MG63 (cell line): ENCODE results near the gene HOXD8. TPM values are rescaled to one million over a fixed set of nuclear protein-coding genes. Genes with fewer than 3 reads are reported as not detected.
A peak's percentile ranks its signal among the peaks of the same experiment; 100 is the strongest.

Experiments
- DNase-seq: peaks from one replicate; pipeline ENCODE4 v3.0.0-alpha.2; 2020
- H3K27me3 ChIP-seq: fragments of 250-450 bp; sonication (Bioruptor Pico); 2 replicates; pipeline ENCODE4 v1.5.1; 2020; ENCODE audit warnings: mild to moderate bottlenecking, moderate library complexity
- H3K36me3 ChIP-seq: fragments of 250-450 bp; sonication (Bioruptor Pico); 2 replicates; pipeline ENCODE4 v1.5.1; 2020; ENCODE audit warnings: mild to moderate bottlenecking, moderate library complexity
- H3K4me3 ChIP-seq: fragments of 250-450 bp; sonication (Bioruptor Pico); 2 replicates; pipeline ENCODE4 v1.5.1; 2020; ENCODE audit warnings: mild to moderate bottlenecking, moderate library complexity
- H3K9me3 ChIP-seq: fragments of 250-450 bp; sonication (Bioruptor Pico); 2 replicates; pipeline ENCODE4 v1.5.1; 2020; ENCODE audit warnings: mild to moderate bottlenecking, moderate library complexity
- total RNA-seq: library from RNA; depleted of rRNA; stranded (reverse); fragments of >200 nt; shearing (Covaris generic); gene quantifications from 2 replicates; pipeline ENCODE4 v1.2.3, GENCODE V29; 2014; ENCODE audit warnings: low replicate concordance

Gene HOXD8
- total RNA-seq, 1 experiment from 2014 or later: 15.5 TPM

GRCh38 chr2:176139661-176140512, 10.4 kb downstream of the HOXD8 start:
- no peaks in the 10 kb centered on the region; the same call in 1 of the 2 replicates for H3K36me3 ChIP-seq
- H3K27me3 ChIP-seq: no peaks in the 10 kb centered on the region
- peak overlapping the region; percentile 66 for H3K4me3 ChIP-seq
- peak; percentile 73 for DNase-seq
- no peaks in the 10 kb centered on the region for H3K9me3 ChIP-seq

GRCh38 chr2:176140513-176141317, 11.2 kb downstream of the HOXD8 start:
- H3K27me3 ChIP-seq: no peaks in the 10 kb centered on the region
- DNase-seq: peak; percentile 83
- H3K4me3 ChIP-seq: peak overlapping the region; percentile 66
- no peaks in the 10 kb centered on the region for H3K9me3 ChIP-seq
- no peaks in the 10 kb centered on the region; the same call in 1 of the 2 replicates for H3K36me3 ChIP-seq

- no peak overlapping the region for H3K4me3 ChIP-seq
- H3K27me3 ChIP-seq: no peaks in the 10 kb centered on the region
- H3K9me3 ChIP-seq: no peaks in the 10 kb centered on the region
- no peak for DNase-seq
- no peaks in the 10 kb centered on the region; the same call in 1 of the 2 replicates for H3K36me3 ChIP-seq
Measured at GRCh38 chr2:176142281-176142680, 12.8 kb downstream of the HOXD8 start.

GRCh38 chr2:176145085-176145969, 15.8 kb downstream of the HOXD8 start:
- Histone ChIP-seq H3K27me3 (no peaks in the 10 kb centered on the region), H3K36me3 (no peaks in the 10 kb centered on the region; the same call in 1 of the 2 replicates), H3K9me3 (no peaks in the 10 kb centered on the region), H3K4me3 (no peak overlapping the region)
- DNase-seq: no peak

- Histone ChIP-seq H3K36me3 (no peaks in the 10 kb centered on the region; the same call in 1 of the 2 replicates), H3K4me3 (no peak overlapping the region), H3K9me3 (no peaks in the 10 kb centered on the region), H3K27me3 (no peaks in the 10 kb centered on the region)
- no peak for DNase-seq
Measured at GRCh38 chr2:176146101-176146500, 16.6 kb downstream of the HOXD8 start.

GRCh38 chr2:176146645-176147044, 17.1 kb downstream of the HOXD8 start:
- Histone ChIP-seq H3K9me3 (no peaks in the 10 kb centered on the region), H3K27me3 (no peaks in the 10 kb centered on the region), H3K4me3 (no peak overlapping the region), H3K36me3 (no peaks in the 10 kb centered on the region)
- no peak for DNase-seq

- H3K4me3 ChIP-seq: no peak overlapping the region
- DNase-seq: no peak
- no peaks in the 10 kb centered on the region for H3K9me3 ChIP-seq
- H3K27me3 ChIP-seq: no peaks in the 10 kb centered on the region
- no peaks in the 10 kb centered on the region for H3K36me3 ChIP-seq
Measured at GRCh38 chr2:176147210-176147799, 17.8 kb downstream of the HOXD8 start.

GRCh38 chr2:176147800-176148496, 18.4 kb downstream of the HOXD8 start:
- DNase-seq: no peak
- no peaks in the 10 kb centered on the region for H3K27me3 ChIP-seq

GRCh38 chr2:176148751-176149421, 19.4 kb downstream of the HOXD8 start:
- Histone ChIP-seq H3K36me3 (no peaks in the 10 kb centered on the region), H3K4me3 (no peak overlapping the region), H3K27me3 (no peaks in the 10 kb centered on the region), H3K9me3 (no peaks in the 10 kb centered on the region)
- DNase-seq: no peak

More at GRCh38 chr2:176147800-176148496, 18.4 kb downstream of the HOXD8 start:
- no peak overlapping the region for H3K4me3 ChIP-seq
- no peaks in the 10 kb centered on the region for H3K9me3 ChIP-seq
- H3K36me3 ChIP-seq: no peaks in the 10 kb centered on the region

- no peak for DNase-seq
- Histone ChIP-seq H3K27me3 (no peaks in the 10 kb centered on the region), H3K4me3 (no peak overlapping the region), H3K9me3 (no peaks in the 10 kb centered on the region), H3K36me3 (no peaks in the 10 kb centered on the region)
Measured at GRCh38 chr2:176149481-176149938, 20.0 kb downstream of the HOXD8 start.

- H3K36me3 ChIP-seq: no peaks in the 10 kb centered on the region
- H3K27me3 ChIP-seq: no peaks in the 10 kb centered on the region
- H3K4me3 ChIP-seq: no peak overlapping the region
- no peaks in the 10 kb centered on the region; the same call in 1 of the 2 replicates for H3K9me3 ChIP-seq
- DNase-seq: no peak
Measured at GRCh38 chr2:176149939-176150583, 20.6 kb downstream of the HOXD8 start.

GRCh38 chr2:176150584-176151441, 21.3 kb downstream of the HOXD8 start:
- Histone ChIP-seq H3K9me3 (no peaks in the 10 kb centered on the region; the same call in 1 of the 2 replicates), H3K27me3 (no peaks in the 10 kb centered on the region), H3K36me3 (no peaks in the 10 kb centered on the region), H3K4me3 (no peak overlapping the region)
- DNase-seq: no peak

GRCh38 chr2:176151442-176152287, 22.2 kb downstream of the HOXD8 start, which contains the start of gene HOXD4:
TSS of gene HOXD4 (plus strand) at chr2:176151550. CDS start at chr2:176151634, 84 bp downstream.
- H3K9me3 ChIP-seq: no peaks in the 10 kb centered on the region; the same call in 1 of the 2 replicates
- H3K27me3 ChIP-seq: no peaks in the 10 kb centered on the region
- no peak for DNase-seq
- no peaks in the 10 kb centered on the region for H3K36me3 ChIP-seq
- H3K4me3 ChIP-seq: no peak within 1 kb of the TSS
